ENCODE results near the gene RAPGEF2. TPM values are rescaled to one million over a fixed set of nuclear protein-coding genes. Genes with fewer than 3 reads are reported as not detected.

Gene RAPGEF2
- total and polyA plus RNA-seq, 2 donors (not counting 1 experiment from before 2014, with no cell fraction given) = 10.9 to 45.8 TPM

DNA sequence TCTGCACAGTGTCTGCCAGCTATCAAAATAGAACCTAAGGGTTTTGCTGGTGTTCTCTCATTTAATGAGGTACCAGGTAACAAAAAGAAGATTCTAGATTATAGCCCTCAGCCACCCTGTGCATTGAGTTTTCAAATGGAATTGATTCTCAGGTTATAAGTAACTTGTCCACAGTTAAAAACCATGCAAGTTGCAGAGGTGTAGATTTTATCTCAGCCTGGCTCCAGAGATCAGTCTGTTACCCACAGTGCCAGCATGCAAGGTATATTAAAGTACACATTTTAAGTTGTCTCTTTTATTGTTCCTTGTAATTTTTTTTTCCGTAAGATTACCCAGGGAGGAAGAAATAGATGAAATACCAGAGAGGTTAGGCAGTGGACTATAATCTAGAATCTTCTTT, 59.7 kb downstream of the RAPGEF2 start:
- Mint-ChIP-seq H3K27ac (no peak overlapping the region), H3K4me1 (peaks cover 16% of the 10 kb centered on the region), H3K4me3 (no peak overlapping the region), H3K9me3 (ENCODE audit: insufficient read depth) (no peaks in the 10 kb centered on the region), H3K27me3 (peaks cover 24% of the 10 kb centered on the region)
- Histone ChIP-seq H3K9ac (ENCODE audit: low read length) (no peak overlapping the region), H3K27me3 (replicated peaks in 1 of 4; ENCODE audit: control extremely low read depth in 1 of 4, control insufficient read depth in 3 of 4, insufficient read depth in 4 of 4, low read length in 3 of 4) (no peaks in the 10 kb centered on the region), H4K20me1 (ENCODE audit: control insufficient read depth, insufficient read depth, low read length, poor library complexity, severe bottlenecking) (peaks cover 6% of the 10 kb centered on the region), H3K9me3 (ENCODE audit: control extremely low read depth in 1 of 3, control insufficient read depth in 2 of 3, insufficient read depth in 1 of 3, low read length in 2 of 3) (no peaks in the 10 kb centered on the region), H3K36me3 (replicated peaks in 1 of 2; ENCODE audit: control extremely low read depth in 1 of 2, control insufficient read depth in 1 of 2, extremely low read depth in 1 of 2, insufficient read depth in 2 of 2, low read length in 1 of 2) (no peaks in the 10 kb centered on the region), H3K4me1 (ENCODE audit: control insufficient read depth in 2 of 2, insufficient read depth in 2 of 2, low read length in 2 of 2) (peaks cover 0 to 8% of the 10 kb centered on the region in 2 donors), H3K27ac (ENCODE audit: low read length in 2 of 2) (no peak overlapping the region), H2AFZ (ENCODE audit: insufficient read depth, low read depth, low read length, poor library complexity, severe bottlenecking) (no peak overlapping the region), H3K79me2 (ENCODE audit: control insufficient read depth, insufficient read depth, low read length) (peaks cover 39% of the 10 kb centered on the region), H3K4me2 (replicated peaks; ENCODE audit: low read depth, low read length, poor library complexity, severe bottlenecking) (no peak overlapping the region), H3K4me3 (ENCODE audit: control extremely low read depth in 1 of 5, extremely low read depth in 1 of 5, insufficient read depth in 1 of 5, low read depth in 2 of 5, low read length in 4 of 5) (no peak overlapping the region)
- no CpG with 5 or more reads among the region's 1 CpG for WGBS (ENCODE audit: insufficient coverage)
- ATAC-seq (ENCODE audit: low read depth) = no peak
- CTCF ChIA-PET = interaction anchor here (0.6 to 1.2 kb wide), 3 partner anchors 12 to 49 kb away, joined by 3 to 4 read pairs (median 4); no protein-coding TSS in a partner anchor
- no peak for DNase-seq
- TF ChIP-seq EZH2 (IDR thresholded peaks at IDR 0.05; ENCODE audit: borderline replicate concordance, insufficient read depth, low read depth, low read length, poor library complexity, severe bottlenecking) = no peak
- TF ChIP-seq, protein P1, sequence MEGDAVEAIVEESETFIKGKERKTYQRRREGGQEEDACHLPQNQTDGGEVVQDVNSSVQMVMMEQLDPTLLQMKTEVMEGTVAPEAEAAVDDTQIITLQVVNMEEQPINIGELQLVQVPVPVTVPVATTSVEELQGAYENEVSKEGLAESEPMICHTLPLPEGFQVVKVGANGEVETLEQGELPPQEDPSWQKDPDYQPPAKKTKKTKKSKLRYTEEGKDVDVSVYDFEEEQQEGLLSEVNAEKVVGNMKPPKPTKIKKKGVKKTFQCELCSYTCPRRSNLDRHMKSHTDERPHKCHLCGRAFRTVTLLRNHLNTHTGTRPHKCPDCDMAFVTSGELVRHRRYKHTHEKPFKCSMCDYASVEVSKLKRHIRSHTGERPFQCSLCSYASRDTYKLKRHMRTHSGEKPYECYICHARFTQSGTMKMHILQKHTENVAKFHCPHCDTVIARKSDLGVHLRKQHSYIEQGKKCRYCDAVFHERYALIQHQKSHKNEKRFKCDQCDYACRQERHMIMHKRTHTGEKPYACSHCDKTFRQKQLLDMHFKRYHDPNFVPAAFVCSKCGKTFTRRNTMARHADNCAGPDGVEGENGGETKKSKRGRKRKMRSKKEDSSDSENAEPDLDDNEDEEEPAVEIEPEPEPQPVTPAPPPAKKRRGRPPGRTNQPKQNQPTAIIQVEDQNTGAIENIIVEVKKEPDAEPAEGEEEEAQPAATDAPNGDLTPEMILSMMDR (IDR thresholded peaks at IDR 0.05) = no peak
- POLR2A ChIA-PET = interaction anchor here (0.6 kb wide), 1 partner anchor 20 kb away, joined by 5 read pairs; no protein-coding TSS in a partner anchor
- intact Hi-C loops (cut with micrococcal nuclease) = no loop called here

DNA sequence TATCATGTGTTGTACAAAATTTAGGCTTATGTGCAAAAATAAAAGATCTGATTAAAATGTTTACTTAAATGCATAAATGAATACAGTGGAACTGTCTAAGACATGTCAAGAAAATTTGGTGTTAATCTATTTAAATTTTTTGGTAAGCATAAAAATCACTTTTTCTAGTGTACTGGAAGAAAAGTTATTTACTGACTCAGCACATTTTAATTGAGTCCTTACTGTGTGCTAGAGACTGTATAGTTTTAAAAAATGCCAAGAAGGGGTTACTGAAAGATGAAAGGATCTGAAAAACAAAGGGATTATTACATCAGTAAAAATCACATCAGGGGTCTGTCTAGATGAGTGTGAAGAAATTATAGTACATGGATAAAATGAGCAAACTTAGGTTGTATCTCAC, 60.6 kb downstream of the RAPGEF2 start:
- no peak for TF ChIP-seq EZH2 (IDR thresholded peaks at IDR 0.05; ENCODE audit: borderline replicate concordance, insufficient read depth, low read depth, low read length, poor library complexity, severe bottlenecking)
- TF ChIP-seq, protein P1 (IDR thresholded peaks at IDR 0.05) = no peak
- intact Hi-C loops (cut with micrococcal nuclease) = no loop called here
- Mint-ChIP-seq H3K9me3 (ENCODE audit: insufficient read depth) (no peaks in the 10 kb centered on the region), H3K27me3 (peaks cover 32% of the 10 kb centered on the region), H3K4me1 (peaks cover 14% of the 10 kb centered on the region), H3K27ac (no peak overlapping the region), H3K4me3 (no peak overlapping the region)
- Histone ChIP-seq H3K79me2 (ENCODE audit: control insufficient read depth, insufficient read depth, low read length) (peaks cover 31% of the 10 kb centered on the region), H2AFZ (ENCODE audit: insufficient read depth, low read depth, low read length, poor library complexity, severe bottlenecking) (no peak overlapping the region), H3K4me1 (ENCODE audit: control insufficient read depth in 2 of 2, insufficient read depth in 2 of 2, low read length in 2 of 2) (peaks cover 0 to 5% of the 10 kb centered on the region in 2 donors), H3K36me3 (replicated peaks in 1 of 2; ENCODE audit: control extremely low read depth in 1 of 2, control insufficient read depth in 1 of 2, extremely low read depth in 1 of 2, insufficient read depth in 2 of 2, low read length in 1 of 2) (no peaks in the 10 kb centered on the region), H3K27me3 (replicated peaks in 1 of 4; ENCODE audit: control extremely low read depth in 1 of 4, control insufficient read depth in 3 of 4, insufficient read depth in 4 of 4, low read length in 3 of 4) (no peaks in the 10 kb centered on the region), H3K4me3 (ENCODE audit: control extremely low read depth in 1 of 5, extremely low read depth in 1 of 5, insufficient read depth in 1 of 5, low read depth in 2 of 5, low read length in 4 of 5) (no peak overlapping the region), H3K9me3 (ENCODE audit: control extremely low read depth in 1 of 3, control insufficient read depth in 2 of 3, insufficient read depth in 1 of 3, low read length in 2 of 3) (no peaks in the 10 kb centered on the region), H3K9ac (ENCODE audit: low read length) (no peak overlapping the region), H4K20me1 (ENCODE audit: control insufficient read depth, insufficient read depth, low read length, poor library complexity, severe bottlenecking) (no peaks in the 10 kb centered on the region), H3K27ac (ENCODE audit: low read length in 2 of 2) (no peak overlapping the region), H3K4me2 (replicated peaks; ENCODE audit: low read depth, low read length, poor library complexity, severe bottlenecking) (no peak overlapping the region)
- CTCF ChIA-PET = interaction anchor here (0.5 to 0.7 kb wide), 3 partner anchors 10 to 187 kb away, joined by 3 to 4 read pairs (median 3); no protein-coding TSS in a partner anchor
- POLR2A ChIA-PET = no interaction called here
- DNase-seq (no peak), ATAC-seq (ENCODE audit: low read depth) (no peak)

All from B cell (primary cell).